Measurements from ENCODE around the gene MAMDC2. TPM values are rescaled to one million over a fixed set of nuclear protein-coding genes. Genes with fewer than 3 reads are reported as not detected.

The MAMDC2 gene
- total RNA-seq, 4 donors from 2014 or later: 4.9 to 9.9 (median 8.7) TPM

- Histone ChIP-seq H3K4me3 (no peak overlapping the region), H3K27ac (peak overlapping the region in 3 of 4 donors; percentile 11 to 37 (median 15)), H3K4me1 (peaks cover 11 to 22% of the 10 kb centered on the region in 2 donors), H3K27me3 (no peaks in the 10 kb centered on the region), H3K36me3 (no peaks in the 10 kb centered on the region), H3K9me3 (no peaks in the 10 kb centered on the region)
- in situ Hi-C loops (cut with MboI; ENCODE audit: low sequenced_read_pairs in 4 of 4): loop anchor here in 1 of 4 donors (25.0 kb wide), 1 partner anchor 107 kb away; no protein-coding TSS in a partner anchor
- no peak for DNase-seq
- TF ChIP-seq CTCF (IDR thresholded peaks at IDR 0.05 in 4 of 5, conservative IDR thresholded peaks at IDR 0.05 in 1 of 5) (no peak), POLR2A (IDR thresholded peaks at IDR 0.05) (no peak)
- no peak for ATAC-seq
- intact Hi-C loops (cut with DNase I; ENCODE audit: low total_unique reads): no loop called here
These were observed 12.0 kb downstream of the MAMDC2 start for GRCh38 chr9:70055406-70056210.

GRCh38 chr9:70056211-70056944 lies 12.7 kb downstream of the MAMDC2 start:
- no peaks in the 10 kb centered on the region for H3K9me3 ChIP-seq
- DNase-seq (no peak), ATAC-seq (no peak)
- no peak overlapping the region for H3K4me3 ChIP-seq
- H3K36me3 ChIP-seq: no peaks in the 10 kb centered on the region
- in situ Hi-C loops (cut with MboI; ENCODE audit: low sequenced_read_pairs in 4 of 4): loop anchor here in 1 of 4 donors (25.0 kb wide), 1 partner anchor 106 kb away; no protein-coding TSS in a partner anchor
- H3K27me3 ChIP-seq: no peaks in the 10 kb centered on the region
- no peak for TF ChIP-seq CTCF (IDR thresholded peaks at IDR 0.05 in 4 of 5, conservative IDR thresholded peaks at IDR 0.05 in 1 of 5)
- TF ChIP-seq POLR2A (IDR thresholded peaks at IDR 0.05): no peak
- H3K27ac ChIP-seq: peak overlapping the region in 1 of 4 donors; percentile 37
- peaks cover 11 to 22% of the 10 kb centered on the region in 2 donors for H3K4me1 ChIP-seq
- intact Hi-C loops (cut with DNase I; ENCODE audit: low total_unique reads): no loop called here

- no peaks in the 10 kb centered on the region for H3K9me3 ChIP-seq
- H3K4me1 ChIP-seq: peaks cover 6 to 11% of the 10 kb centered on the region in 2 donors
- DNase-seq (no peak), ATAC-seq (peak; percentile 51 to 58)
- H3K27ac ChIP-seq: peak overlapping the region; percentile 9 to 48 (median 14)
- in situ Hi-C loops (cut with MboI; ENCODE audit: low sequenced_read_pairs in 4 of 4) (loop anchor here in 1 of 4 donors (25.0 kb wide), 1 partner anchor 104 kb away; no protein-coding TSS in a partner anchor), intact Hi-C loops (cut with DNase I; ENCODE audit: low total_unique reads) (no loop called here)
- no peaks in the 10 kb centered on the region for H3K36me3 ChIP-seq
- H3K4me3 ChIP-seq: no peak overlapping the region
- TF ChIP-seq CTCF (IDR thresholded peaks at IDR 0.05 in 4 of 5, conservative IDR thresholded peaks at IDR 0.05 in 1 of 5) (no peak), POLR2A (IDR thresholded peaks at IDR 0.05) (no peak)
- H3K27me3 ChIP-seq: no peaks in the 10 kb centered on the region
These were observed 15.0 kb downstream of the MAMDC2 start for GRCh38 chr9:70058569-70059116.

GRCh38 chr9:70060148-70060882 lies 16.7 kb downstream of the MAMDC2 start:
- in situ Hi-C loops (cut with MboI; ENCODE audit: low sequenced_read_pairs in 4 of 4): loop anchor here in 1 of 4 donors (25.0 kb wide), 1 partner anchor 102 kb away; no protein-coding TSS in a partner anchor
- no peak for DNase-seq
- H3K4me3 ChIP-seq: no peak overlapping the region
- H3K36me3 ChIP-seq: no peaks in the 10 kb centered on the region
- H3K9me3 ChIP-seq: no peaks in the 10 kb centered on the region
- TF ChIP-seq CTCF (IDR thresholded peaks at IDR 0.05 in 4 of 5, conservative IDR thresholded peaks at IDR 0.05 in 1 of 5) (no peak), POLR2A (IDR thresholded peaks at IDR 0.05) (no peak)
- peaks cover 2 to 7% of the 10 kb centered on the region in 2 donors for H3K4me1 ChIP-seq
- intact Hi-C loops (cut with DNase I; ENCODE audit: low total_unique reads): no loop called here
- ATAC-seq: no peak
- H3K27me3 ChIP-seq: no peaks in the 10 kb centered on the region
- H3K27ac ChIP-seq: peak overlapping the region in 3 of 4 donors; percentile 9 to 47 (median 25)

All from gastrocnemius medialis (tissue), 4 donors.